A673 (cell line): ENCODE results near the gene PREX1. TPM values are rescaled to one million over a fixed set of nuclear protein-coding genes. Genes with fewer than 3 reads are reported as not detected.
"Not testable (repeated sequence)": the region's sequence is repeated elsewhere in the genome, so short reads cannot be mapped to it uniquely, and the experiment has no call there.

Experiments
- BruUV-seq: library from RNA; stranded (reverse); fragments of 400-500 nt; replicated peaks from 2 replicates; lab custom pipeline; 2021; lab: Mats Ljungman, UMichigan
- CTCF ChIA-PET: fragments of 300-600 bp; sonication (Branson Sonifier 250); formaldehyde crosslinking; loops from one replicate; lab custom pipeline; 2022; ENCODE audit warnings: antibody characterized with exemption; lab: Charles Lee
- POLR2A ChIA-PET: fragments of 300-600 bp; sonication (Branson Sonifier 250); formaldehyde crosslinking; loops from one replicate; lab custom pipeline; 2022; ENCODE audit warnings: antibody characterized with exemption; ENCODE audit not compliant: low non-redundant PET; lab: Charles Lee
- DNase-seq: peaks from one replicate; pipeline ENCODE4 v3.0.0-alpha.2; 2015; ENCODE audit warnings: low spot score
- H3K27ac ChIP-seq: fragments of 200-600 bp; sonication (generic); 2 replicates; pipeline ENCODE4 v1.5.1; 2016; ENCODE audit warnings: mixed run types, low read depth, mild to moderate bottlenecking, mixed read lengths, antibody characterized with exemption, low read length; ENCODE audit not compliant: poor library complexity, severe bottlenecking
- H3K27me3 ChIP-seq: fragments of 200-600 bp; sonication (generic); replicated peaks from 2 replicates; pipeline ENCODE4 v1.6.1; 2017; ENCODE audit warnings: mixed run types, low read depth, mild to moderate bottlenecking, mixed read lengths, antibody characterized with exemption, low read length; ENCODE audit not compliant: insufficient read depth, poor library complexity
- H3K36me3 ChIP-seq: fragments of 200-600 bp; sonication (generic); 2 replicates; pipeline ENCODE4 v1.6.1; 2016; ENCODE audit warnings: mixed run types, mild to moderate bottlenecking, mixed read lengths, antibody characterized with exemption, low read length; ENCODE audit not compliant: insufficient read depth, poor library complexity, severe bottlenecking
- H3K4me1 ChIP-seq: fragments of 200-600 bp; sonication (generic); 2 replicates; pipeline ENCODE4 v1.6.1; 2017; ENCODE audit warnings: mixed run types, mild to moderate bottlenecking, mixed read lengths, antibody characterized with exemption, low read length; ENCODE audit not compliant: insufficient read depth, poor library complexity, severe bottlenecking
- H3K4me3 ChIP-seq: fragments of 200-600 bp; sonication (generic); 2 replicates; pipeline ENCODE4 v1.5.1; 2016; ENCODE audit warnings: low read depth, mixed run types, mild to moderate bottlenecking, mixed read lengths, low read length; ENCODE audit not compliant: poor library complexity, severe bottlenecking
- H3K9me3 ChIP-seq: fragments of 200-600 bp; sonication (generic); 2 replicates; pipeline ENCODE4 v1.6.1; 2016; ENCODE audit warnings: mixed run types, low read depth, mild to moderate bottlenecking, mixed read lengths, antibody characterized with exemption, low read length; ENCODE audit not compliant: poor library complexity, severe bottlenecking
- CTCF ChIP-seq: fragments of 300-800, 200-600 bp; sonication (generic); conservative IDR thresholded peaks from 2 replicates; pipeline ENCODE4 v1.5.1; 2017; ENCODE audit warnings: low read depth, mild to moderate bottlenecking, antibody characterized with exemption, low read length, moderate library complexity, mixed read lengths
- EZH2 ChIP-seq: fragments of 200-600 bp; sonication (generic); IDR thresholded peaks from 2 replicates; pipeline ENCODE4 v1.6.1; 2017; ENCODE audit warnings: borderline replicate concordance, low read depth, mild to moderate bottlenecking, mixed read lengths, antibody characterized with exemption, low read length; ENCODE audit not compliant: poor library complexity, severe bottlenecking
- intact Hi-C: fragments of 100-400 bp; cut with micrococcal nuclease; formaldehyde crosslinking; loops from one replicate; pipeline ENCODE4 v1.10.0; 2022; ENCODE audit not compliant: unreplicated experiment
- total RNA-seq: library from RNA; stranded (reverse); gene quantifications from 2 replicates; pipeline ENCODE4 v1.2.3, GENCODE V29; 2021

PREX1 gene
- total RNA-seq, 1 experiment from 2014 or later, result 145 TPM

DNA sequence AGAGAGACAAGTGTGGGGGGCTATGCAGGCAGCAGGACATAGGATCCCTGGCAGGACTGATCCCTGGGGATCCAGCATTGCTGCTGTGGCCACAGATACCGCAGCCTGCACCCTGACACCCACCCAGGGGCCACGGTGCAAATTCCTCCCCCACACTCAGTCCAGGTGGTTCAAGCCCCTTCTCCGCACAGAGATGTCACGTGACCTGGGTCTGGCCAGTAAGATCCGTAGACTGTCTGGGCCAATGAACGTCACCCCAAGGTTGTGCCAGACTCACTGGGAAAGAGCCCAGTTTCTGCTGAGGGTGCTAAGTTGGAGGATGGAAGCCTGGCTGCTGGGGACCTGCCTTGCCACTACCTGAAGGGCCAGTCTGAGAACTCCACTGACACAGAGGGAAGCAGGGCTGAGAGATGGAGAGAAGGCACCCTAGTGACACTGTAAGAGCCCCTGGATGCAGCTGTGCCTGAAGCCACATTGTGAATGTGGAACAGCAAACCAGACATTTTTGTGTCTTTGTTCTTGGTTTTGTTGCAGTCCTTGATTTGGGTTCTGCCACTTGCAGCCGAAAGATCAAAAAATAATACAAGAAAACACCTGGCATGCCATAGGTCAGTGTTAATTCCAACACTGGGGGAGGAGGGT lies 228.6 kb downstream of the PREX1 start:
- TF ChIP-seq CTCF, result no peak
- TF ChIP-seq EZH2, result no peak

GRCh38 chr20:48598303-48598941 lies 229.4 kb downstream of the PREX1 start:
- intact Hi-C loops, H3K36me3 ChIP-seq, DNase-seq, H3K4me3 ChIP-seq, H3K9me3 ChIP-seq, CTCF ChIA-PET, H3K4me1 ChIP-seq, BruUV-seq, H3K27ac ChIP-seq, POLR2A ChIA-PET, H3K27me3 ChIP-seq: not testable (repeated sequence)

More for the DNA sequence above, 228.6 kb downstream of the PREX1 start:
- intact Hi-C loops, result no loop called here
- CTCF ChIA-PET, result no interaction called here
- no peak overlapping the region for H3K27ac ChIP-seq
- no peaks in the 10 kb centered on the region for H3K4me1 ChIP-seq
- H3K36me3 ChIP-seq, result no peaks in the 10 kb centered on the region
- BruUV-seq, result no TSS peak
- no peak for DNase-seq
- no peaks in the 10 kb centered on the region for H3K27me3 ChIP-seq
- no peak overlapping the region for H3K4me3 ChIP-seq
- POLR2A ChIA-PET, result no interaction called here
- no peaks in the 10 kb centered on the region for H3K9me3 ChIP-seq

- intact Hi-C loops, result no loop called here
- Histone ChIP-seq H3K27me3 (no peaks in the 10 kb centered on the region), H3K9me3 (no peaks in the 10 kb centered on the region), H3K4me1 (no peaks in the 10 kb centered on the region), H3K36me3 (no peaks in the 10 kb centered on the region), H3K27ac (no peak overlapping the region), H3K4me3 (no peak overlapping the region)
- DNase-seq, result no peak
- TF ChIP-seq EZH2 (no peak), CTCF (no peak)
- ChIA-PET POLR2A (no interaction called here), CTCF (no interaction called here)
- no TSS peak for BruUV-seq
These were observed 230.1 kb downstream of the PREX1 start for GRCh38 chr20:48597521-48598302.
